IPS-15b (cell line): ENCODE data around the gene TM9SF1.
"Not testable (repeated sequence)": the region's sequence is repeated elsewhere in the genome, so short reads cannot be mapped to it uniquely, and the experiment has no call there.

Source experiments
- H3K27me3 ChIP-seq: one replicate; pipeline ENCODE4 v1.6.1; 2013; ENCODE audit warnings: low read length; ENCODE audit not compliant: control insufficient read depth, insufficient read depth
- H3K36me3 ChIP-seq: one replicate; pipeline ENCODE4 v1.6.1; 2013; ENCODE audit warnings: low read length; ENCODE audit not compliant: control insufficient read depth, insufficient read depth
- H3K4me1 ChIP-seq: one replicate; pipeline ENCODE4 v1.6.1; 2013; ENCODE audit warnings: mild to moderate bottlenecking, low read length; ENCODE audit not compliant: control insufficient read depth, insufficient read depth
- H3K4me3 ChIP-seq: one replicate; pipeline ENCODE4 v1.5.1; 2013; ENCODE audit warnings: low read depth, low read length
- H3K9ac ChIP-seq: one replicate; pipeline ENCODE4 v1.6.1; 2013; ENCODE audit warnings: low read depth, mild to moderate bottlenecking, low read length
- H3K9me3 ChIP-seq: one replicate; pipeline ENCODE4 v1.6.1; 2013; ENCODE audit warnings: mild to moderate bottlenecking, low read length; ENCODE audit not compliant: control insufficient read depth, insufficient read depth

TM9SF1 gene

DNA sequence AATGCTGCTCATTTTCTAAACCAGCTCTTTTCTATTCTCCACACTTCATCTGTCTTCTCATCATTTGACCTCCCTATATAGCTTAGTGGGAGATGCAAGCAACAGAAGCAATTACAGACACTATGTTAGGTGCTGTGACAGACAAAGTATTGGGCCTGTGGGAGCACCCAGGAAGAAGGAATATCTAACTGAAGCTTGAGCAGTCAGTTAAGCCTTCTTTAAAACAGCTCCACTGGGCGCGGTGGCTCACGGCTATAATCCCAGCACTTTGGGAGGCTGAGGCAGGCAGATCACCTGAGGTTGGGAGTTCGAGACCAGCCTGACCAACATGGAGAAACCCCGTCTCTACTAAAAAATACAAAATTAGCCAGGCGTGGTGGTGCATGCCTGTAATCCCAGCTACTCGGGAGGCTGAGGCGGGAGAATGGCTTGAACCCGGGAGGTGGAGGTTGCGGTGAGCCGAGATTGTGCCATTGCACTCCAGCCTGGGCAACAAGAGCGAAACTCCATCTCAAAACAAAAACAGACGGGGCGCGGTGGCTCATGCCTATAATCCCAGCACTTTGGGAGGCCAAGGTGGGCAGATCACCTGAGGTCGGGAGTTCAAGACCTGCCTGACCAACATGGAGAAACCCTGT is 8.1 kb upstream of the TM9SF1 start:
- H3K36me3 ChIP-seq = peaks cover 19% of the 10 kb centered on the region
- H3K9me3 ChIP-seq, H3K27me3 ChIP-seq, H3K4me3 ChIP-seq, H3K9ac ChIP-seq, H3K4me1 ChIP-seq: not testable (repeated sequence)

DNA sequence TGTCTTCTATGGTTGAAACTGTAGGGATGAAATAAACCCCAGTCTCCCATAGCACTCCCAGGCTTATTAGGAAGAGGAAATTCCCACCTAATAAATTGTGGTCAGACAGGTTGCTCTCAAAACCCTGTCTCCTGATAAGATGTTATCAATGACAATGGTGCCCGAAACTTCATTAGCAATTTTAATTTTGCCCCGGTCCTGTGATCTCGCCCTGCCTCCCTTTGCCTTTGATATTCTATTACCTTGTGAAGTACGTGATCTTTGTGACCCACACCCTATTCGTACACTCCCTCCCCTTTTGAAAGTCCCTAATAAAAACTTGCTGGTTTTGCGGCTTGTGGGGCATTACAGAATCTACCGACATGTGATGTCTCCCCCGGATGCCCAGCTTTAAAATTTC is 7.3 kb upstream of the TM9SF1 start:
- H3K36me3 ChIP-seq = peaks cover 19% of the 10 kb centered on the region
- H3K4me1 ChIP-seq, H3K4me3 ChIP-seq, H3K9ac ChIP-seq, H3K9me3 ChIP-seq, H3K27me3 ChIP-seq: not testable (repeated sequence)

DNA sequence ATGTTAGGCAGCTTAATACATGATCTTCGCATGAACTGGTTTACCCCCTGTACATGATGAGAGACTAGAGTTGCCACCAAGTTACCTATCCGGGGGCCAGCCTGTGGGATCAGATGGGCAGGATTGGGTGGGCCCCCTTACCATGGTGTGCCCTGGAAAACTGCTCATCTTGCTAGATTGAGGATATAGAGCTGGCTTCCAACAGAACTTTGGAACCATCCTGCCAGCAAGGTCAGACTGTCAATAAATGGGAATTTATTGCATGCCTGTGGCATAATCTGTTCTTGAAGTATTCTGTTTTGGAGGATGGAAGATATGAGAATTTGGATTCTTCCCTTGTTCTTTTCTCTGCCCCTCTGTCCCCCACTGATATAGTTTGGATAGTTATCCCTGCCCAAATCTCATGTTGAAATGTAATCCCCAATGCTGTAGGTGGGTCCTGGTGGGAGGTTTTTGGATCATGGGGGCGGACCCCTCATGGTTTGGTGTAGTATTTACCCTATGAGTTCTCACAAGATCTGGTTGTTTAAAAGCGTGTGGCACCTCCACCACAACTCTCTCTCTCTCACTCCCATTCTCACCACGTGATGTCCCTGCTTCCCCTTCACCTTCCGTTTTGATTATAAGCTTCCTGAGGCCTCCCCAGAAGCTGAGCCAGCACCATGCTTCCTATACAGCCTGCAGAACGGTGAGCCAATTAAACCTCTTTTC is 3.7 kb upstream of the TM9SF1 start:
- no peak overlapping the region for H3K4me3 ChIP-seq
- no peaks in the 10 kb centered on the region for H3K27me3 ChIP-seq
- no peak overlapping the region for H3K9ac ChIP-seq
- peaks cover 8% of the 10 kb centered on the region for H3K36me3 ChIP-seq
- peaks cover 3% of the 10 kb centered on the region for H3K4me1 ChIP-seq
- peaks cover 2% of the 10 kb centered on the region for H3K9me3 ChIP-seq

DNA sequence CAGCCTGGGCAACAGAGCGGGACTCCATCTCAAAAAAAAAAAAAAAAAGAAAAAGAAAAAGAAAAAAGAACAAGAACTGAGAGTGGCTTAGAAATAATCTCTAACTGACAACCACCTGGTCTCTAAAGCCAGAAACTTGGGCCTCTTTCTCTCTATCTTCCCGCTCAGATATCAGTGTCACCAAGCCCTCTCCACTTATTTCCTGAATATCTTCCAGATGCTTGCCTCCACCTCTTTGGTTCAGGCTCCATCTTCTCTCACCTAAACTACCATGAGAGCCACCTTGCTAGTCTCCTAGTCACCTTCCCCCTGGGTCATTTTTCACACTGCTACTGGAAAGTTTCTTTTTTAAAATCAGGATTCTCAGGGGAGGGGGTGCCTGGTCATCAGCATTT is 1.8 kb upstream of the TM9SF1 start:
- Histone ChIP-seq H3K9ac (no peak overlapping the region), H3K4me1 (peaks cover 3% of the 10 kb centered on the region), H3K9me3 (peaks cover 2% of the 10 kb centered on the region), H3K27me3 (no peaks in the 10 kb centered on the region), H3K36me3 (peaks cover 17% of the 10 kb centered on the region), H3K4me3 (peak overlapping the region; percentile 26)

DNA sequence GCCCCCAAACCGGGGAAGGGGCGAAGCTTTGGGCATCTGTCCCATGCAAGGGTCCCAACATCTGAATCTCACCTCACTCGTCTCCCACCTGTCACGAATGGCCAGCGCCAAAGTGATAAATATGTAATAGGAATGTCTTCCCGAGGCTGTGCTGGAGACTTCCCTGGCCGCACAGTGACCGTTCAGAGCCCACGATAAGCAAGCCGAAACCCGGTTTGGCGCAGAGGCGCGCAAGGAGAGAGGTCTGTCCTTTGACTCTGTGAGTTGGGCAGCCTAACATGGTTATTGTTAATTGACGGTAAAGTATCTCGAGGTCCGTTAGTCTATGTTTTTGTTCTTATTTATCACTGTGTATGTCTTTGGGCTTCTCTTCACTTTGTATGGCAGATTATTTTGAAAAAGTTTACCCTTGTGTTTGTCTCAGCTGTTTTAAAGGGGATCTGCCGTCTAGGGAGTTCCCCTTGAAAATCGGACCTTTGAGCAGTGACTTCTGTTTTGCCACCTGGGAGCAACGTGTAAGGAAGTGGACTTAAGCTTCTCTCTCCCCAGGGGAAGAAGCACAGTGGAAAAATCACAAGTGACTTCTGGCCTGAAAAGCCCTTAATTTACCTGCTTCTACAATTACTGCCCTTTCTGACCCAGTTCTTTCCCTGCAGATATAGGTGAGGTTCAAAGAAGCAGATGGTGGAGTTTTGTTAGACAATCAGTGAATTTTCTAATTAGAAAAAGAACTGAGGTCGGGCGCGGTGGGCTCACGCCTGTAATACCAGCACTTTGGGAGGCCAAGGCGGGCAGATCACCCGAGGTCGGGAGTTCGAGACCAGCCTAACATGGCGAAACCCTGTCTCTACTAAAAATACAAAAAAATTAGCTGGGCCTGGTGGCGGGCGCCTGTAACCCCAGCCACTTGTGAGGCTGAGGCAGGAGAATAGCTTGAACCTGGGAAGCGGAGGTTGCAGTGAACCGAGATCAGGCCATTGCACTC is 1.1 kb upstream of the TM9SF1 start:
- peaks cover 3% of the 10 kb centered on the region for H3K4me1 ChIP-seq

DNA sequence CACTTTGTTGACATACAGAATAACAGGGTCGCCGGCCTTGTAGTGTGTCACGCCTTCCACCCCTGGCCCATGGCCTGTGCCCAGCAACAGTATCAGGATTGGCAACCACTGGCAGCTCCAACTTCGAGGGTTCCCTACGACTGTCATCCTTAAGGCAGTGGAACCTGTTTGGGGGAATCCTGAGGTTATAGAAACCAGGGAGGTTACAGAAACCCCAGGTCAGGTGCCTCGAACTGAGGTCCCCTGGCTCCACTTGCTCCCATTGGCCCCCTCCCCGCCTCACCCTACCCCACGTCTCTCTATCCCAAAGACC is 412 bp downstream of the TM9SF1 start:
- peaks cover 13% of the 10 kb centered on the region for H3K36me3 ChIP-seq
- H3K4me3 ChIP-seq = peak overlapping the region; percentile 93
- no peaks in the 10 kb centered on the region for H3K27me3 ChIP-seq
- H3K9ac ChIP-seq = peak overlapping the region; percentile 91
- H3K4me1 ChIP-seq = peaks cover 3% of the 10 kb centered on the region
- H3K9me3 ChIP-seq = no peaks in the 10 kb centered on the region

More for the DNA sequence above, 1.1 kb upstream of the TM9SF1 start:
- Histone ChIP-seq H3K9ac (peak overlapping the region; percentile 91), H3K27me3 (no peaks in the 10 kb centered on the region), H3K36me3 (peaks cover 15% of the 10 kb centered on the region), H3K9me3 (peaks cover 2% of the 10 kb centered on the region), H3K4me3 (peak overlapping the region; percentile 93)

DNA sequence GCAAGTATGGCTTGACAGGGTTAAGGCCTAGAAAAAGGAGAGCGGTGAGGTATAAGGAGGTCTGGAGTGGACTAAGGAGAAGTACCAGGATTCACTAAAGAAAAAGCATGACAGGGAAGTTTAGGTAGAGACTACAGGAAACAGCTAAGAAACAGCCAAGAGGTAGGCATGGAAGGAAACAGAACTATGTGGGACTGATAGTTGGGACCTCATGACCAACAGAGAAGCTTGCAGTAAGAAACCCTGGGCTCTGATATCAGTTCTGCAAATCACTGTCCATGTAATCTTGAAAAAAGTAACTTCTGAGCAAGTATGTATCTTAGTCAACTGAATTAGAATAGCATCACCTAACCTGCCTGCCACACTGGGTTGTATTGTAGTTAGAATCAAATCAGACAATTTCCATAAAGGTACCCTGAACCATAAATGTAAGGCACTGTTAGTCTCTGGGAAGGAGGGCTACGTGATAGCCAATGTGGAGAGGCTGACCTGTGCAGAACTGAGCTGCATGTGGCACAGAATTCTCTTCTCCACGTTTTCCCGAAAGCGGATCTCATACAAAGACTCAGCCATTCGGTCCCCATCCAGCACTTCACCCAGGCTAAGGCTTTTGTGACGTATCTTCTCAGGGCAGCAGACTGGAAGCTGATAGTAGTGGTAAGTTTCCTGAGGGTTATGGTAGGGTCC is 912 bp downstream of the TM9SF1 start:
- H3K27me3 ChIP-seq = no peaks in the 10 kb centered on the region
- no peaks in the 10 kb centered on the region for H3K9me3 ChIP-seq
- peak overlapping the region; percentile 93 for H3K4me3 ChIP-seq
- peak overlapping the region; percentile 91 for H3K9ac ChIP-seq
- H3K4me1 ChIP-seq = peaks cover 3% of the 10 kb centered on the region
- peaks cover 17% of the 10 kb centered on the region for H3K36me3 ChIP-seq

DNA sequence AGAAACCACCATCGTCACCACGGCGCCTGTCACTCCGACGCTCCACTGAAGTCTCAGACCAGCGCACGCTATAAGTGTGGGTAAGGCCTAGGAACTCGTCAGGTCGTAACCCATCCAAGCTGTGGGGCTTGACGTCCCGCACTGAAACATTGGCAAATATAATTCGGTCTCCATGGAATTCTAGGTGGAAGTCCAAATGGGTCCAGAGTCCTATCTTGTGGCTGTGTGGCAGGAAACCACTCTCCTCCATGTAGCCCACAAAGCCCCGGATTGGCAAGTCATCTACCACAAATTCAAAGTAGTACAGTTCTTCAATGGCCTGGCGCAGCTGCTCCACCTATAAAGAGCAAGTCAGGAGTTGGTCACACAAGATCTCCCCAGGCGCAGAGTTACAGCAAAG is 2.3 kb downstream of the TM9SF1 start:
- Histone ChIP-seq H3K9me3 (no peaks in the 10 kb centered on the region), H3K4me1 (peaks cover 3% of the 10 kb centered on the region), H3K36me3 (peaks cover 17% of the 10 kb centered on the region), H3K27me3 (no peaks in the 10 kb centered on the region), H3K9ac (no peak overlapping the region), H3K4me3 (no peak overlapping the region)

DNA sequence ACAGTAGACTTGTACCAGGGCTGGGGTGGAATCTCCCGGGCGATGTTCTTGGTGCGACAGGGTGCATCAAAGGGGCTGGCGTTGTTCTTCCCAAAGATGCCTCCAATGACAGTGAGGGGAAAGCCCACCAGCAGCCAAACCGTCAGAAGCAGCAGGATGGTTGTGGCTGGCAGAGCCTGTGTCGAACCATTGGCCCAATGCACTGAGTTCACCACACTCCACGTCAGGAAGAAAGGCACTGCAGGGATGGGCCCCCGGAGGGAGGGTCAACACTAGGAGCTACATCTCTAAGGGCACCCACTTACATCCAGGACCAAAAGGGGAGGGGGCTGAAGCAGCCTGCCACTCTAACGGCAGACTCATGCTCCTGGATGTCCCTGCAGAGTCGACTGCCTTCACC is 4.8 kb downstream of the TM9SF1 start:
- Histone ChIP-seq H3K9ac (no peak overlapping the region), H3K4me3 (no peak overlapping the region), H3K4me1 (peaks cover 6% of the 10 kb centered on the region), H3K27me3 (no peaks in the 10 kb centered on the region), H3K9me3 (no peaks in the 10 kb centered on the region), H3K36me3 (peaks cover 37% of the 10 kb centered on the region)

DNA sequence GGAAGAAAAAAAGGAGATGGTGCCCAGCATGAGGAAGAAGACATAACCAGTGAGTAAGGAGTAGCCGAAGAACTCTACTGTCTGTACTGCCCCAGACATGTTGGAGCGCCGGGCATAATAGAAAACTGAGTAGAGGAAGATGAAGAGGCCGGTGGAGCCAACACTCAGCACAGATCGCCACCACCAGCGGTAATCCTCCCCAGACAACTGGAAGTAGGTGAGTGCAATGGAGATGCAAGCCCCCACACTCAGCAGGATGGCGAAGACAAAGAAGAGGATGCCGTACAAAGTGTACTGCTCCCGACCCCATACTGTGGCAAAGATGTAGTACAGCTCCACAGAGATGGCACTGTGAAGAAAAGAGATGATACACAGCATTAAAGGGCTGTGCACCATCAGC is 5.8 kb downstream of the TM9SF1 start:
- peaks cover 46% of the 10 kb centered on the region for H3K36me3 ChIP-seq
- no peaks in the 10 kb centered on the region for H3K27me3 ChIP-seq
- H3K4me1 ChIP-seq = peaks cover 6% of the 10 kb centered on the region
- H3K9ac ChIP-seq = no peak overlapping the region
- no peaks in the 10 kb centered on the region for H3K9me3 ChIP-seq
- peak overlapping the region; percentile 96 for H3K4me3 ChIP-seq

DNA sequence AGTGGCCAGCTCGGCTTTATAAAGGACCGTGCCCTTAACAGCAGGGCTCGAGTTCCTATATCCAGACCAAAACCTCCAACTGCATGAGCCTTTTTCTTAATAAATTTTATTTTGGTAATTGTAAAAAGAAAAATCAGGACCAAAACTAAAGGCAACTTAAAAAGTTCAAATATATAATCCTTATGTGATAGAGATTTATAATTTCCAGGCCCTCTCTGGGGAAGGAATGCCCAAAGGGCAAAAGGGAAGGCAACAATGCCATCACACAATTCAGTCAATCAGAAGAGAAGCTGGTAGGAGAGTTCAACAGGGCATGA is 6.2 kb downstream of the TM9SF1 start:
- Histone ChIP-seq H3K36me3 (peaks cover 50% of the 10 kb centered on the region), H3K9ac (no peak overlapping the region), H3K4me3 (peak overlapping the region; percentile 96), H3K27me3 (no peaks in the 10 kb centered on the region), H3K9me3 (no peaks in the 10 kb centered on the region), H3K4me1 (peaks cover 6% of the 10 kb centered on the region)
